ENCODE results near the gene NEK5.

The NEK5 gene

DNA sequence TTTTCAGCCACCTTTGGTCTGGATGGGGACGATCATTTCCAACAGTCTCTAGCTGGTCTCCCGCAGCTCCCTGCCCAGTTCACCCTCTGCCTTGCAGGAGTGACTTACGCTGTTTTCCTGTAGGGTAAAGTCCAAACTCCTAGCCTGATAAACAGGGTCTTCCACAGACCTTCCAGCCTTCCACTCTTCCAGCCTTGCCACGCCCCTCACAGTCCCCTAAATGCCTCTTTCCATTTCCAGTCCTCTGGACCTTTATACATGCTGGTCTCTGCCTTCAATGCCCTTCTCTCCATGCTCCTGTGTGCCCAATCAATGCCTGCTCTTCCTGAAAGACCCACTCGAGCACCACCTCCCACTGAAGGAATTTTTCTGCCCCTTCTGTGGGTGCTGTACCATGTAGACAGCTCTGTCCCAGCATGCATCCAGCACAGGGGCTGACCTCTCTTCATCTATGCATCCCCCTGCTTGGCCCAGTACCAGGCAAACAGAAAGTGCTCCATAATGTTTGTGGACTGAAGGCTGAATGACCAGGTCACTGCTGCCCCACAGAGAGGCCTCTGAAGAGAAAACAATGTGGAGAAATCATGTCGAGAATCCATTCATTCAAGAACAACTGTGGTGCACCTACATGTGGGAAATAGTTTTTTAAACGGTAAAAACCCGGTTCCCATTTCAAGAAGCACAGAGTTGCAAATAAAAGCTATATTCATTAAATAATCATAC is 122.2 kb downstream of the NEK5 start:
- DNase-seq: no peak

DNA sequence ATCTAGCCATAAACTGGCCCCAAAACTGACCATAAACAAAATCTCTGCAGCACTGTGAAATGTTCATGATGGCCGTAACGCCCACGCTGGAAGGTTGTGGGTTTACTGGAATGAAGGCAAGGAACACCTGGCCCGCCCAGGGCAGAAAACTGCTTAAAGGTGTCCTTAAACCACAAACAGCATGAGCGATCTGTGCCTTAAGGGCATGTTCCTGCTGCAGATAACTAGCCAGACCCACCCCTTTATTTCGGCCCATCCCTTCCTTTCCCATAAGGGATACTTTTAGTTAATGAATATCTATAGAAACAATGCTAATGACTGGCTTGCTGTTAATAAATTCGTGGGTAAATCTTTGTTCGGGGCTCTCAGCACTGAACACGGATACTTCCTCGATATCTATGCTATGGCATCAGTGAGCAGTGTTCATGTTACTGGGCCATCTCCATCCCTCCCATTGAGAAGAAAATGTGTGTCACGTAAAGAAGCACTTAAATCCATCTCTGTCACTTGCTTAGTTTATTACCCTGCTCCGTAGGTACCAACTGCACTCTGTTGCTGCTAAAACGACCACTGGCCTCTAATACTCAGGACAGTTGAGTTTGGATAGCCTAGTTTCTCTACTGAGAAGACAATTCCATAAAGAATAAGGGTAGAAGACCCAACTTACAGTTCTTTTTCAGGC is 122.9 kb downstream of the NEK5 start:
- no peak for DNase-seq

DNA sequence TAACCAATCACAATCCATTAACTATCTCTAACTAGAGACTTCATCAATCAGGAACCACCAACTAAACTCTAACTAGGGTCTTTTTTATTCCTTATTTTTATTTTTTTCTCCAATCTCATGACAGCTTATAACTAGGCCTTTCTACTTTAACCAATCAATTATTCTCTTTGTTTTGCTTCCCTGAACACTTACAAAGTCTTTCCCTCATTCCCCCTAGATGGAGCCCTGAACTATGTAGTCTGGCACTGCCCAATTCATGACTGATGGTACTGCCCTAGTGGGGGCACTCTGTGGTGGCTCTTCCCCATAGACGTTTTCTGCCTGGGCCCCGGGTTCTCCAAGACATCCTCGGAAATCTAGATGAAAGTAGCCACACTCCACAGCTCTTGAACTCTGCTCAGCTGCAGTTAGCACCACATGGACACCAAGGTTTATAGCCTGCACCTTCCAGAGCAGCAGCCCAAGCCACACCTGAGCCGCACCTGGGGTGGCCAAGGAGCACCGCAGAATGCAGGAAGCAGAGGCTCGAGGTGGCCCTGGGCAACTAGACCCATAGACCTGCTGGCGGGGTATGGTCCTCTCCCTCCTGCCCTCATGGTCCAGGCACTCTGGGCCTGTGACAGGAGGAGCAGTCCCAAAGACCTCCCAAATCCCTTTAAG is 124.2 kb downstream of the NEK5 start:
- DNase-seq: no peak

DNA sequence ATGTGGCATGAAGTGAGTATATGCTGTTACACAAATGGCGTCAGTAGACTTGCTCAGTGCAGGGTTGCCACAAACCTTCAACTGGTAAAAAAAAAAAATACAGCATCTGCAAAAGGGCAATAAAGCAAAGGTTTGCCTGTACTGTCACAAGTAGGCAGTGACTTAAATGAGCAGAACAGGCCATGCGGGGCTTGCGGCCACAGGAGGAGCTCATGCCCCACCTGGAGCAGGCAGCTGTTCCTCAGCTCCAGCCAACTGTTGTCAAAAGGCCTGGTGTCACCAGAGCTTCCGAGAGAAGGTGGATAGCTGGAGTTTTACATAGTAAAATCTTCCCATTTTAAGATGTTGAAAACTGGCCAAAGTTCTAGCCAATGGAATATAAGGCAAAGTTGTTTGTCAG is 125.3 kb downstream of the NEK5 start:
- DNase-seq: peak; percentile 76

DNA sequence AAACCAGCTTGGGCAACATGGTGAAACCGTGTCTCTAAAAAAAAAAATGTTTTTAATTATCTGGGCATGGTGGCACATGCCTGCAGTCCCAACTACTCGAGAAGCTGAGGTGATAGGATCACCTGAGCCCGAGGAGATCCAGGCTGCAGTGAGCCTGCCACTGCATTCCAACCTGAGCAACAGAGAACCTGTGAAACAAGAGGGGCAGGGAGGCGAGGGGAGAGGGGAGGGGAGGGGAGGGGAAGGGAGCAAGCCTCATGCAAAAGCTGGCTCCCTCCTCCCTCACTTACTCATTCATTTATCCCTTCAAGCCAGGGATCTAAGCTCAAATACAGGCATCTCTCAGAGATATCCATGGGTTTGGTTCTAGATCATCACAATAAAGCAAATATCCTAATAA is 126.5 kb downstream of the NEK5 start:
- DNase-seq: peak; percentile 19

DNA sequence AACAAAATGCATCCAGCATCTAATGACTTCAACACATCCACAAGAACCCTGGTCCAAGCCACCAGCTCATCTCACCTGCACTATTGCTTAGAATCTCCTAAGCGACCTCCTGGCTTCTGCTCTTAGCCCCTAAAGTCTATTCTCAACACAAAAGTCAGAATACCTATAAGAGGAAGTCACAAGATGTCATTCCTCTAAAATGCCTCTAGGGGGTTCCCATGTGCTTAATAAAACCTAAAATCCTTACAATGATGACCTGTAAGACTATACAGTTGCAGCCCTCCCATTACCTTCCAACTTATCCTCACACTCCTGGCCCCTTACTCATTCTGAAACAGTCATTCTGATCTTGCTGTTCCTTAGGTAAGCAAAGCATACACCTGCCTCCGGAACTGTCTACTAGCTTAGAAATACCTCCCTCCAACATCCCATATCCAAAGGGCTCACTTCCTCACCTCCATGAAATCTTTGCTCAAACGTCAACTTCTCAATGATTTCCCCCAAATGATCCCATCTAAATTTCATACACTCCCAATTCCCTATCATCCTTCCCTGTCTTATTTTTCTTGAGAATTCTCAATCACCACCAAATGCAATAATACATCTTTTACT is 127.6 kb downstream of the NEK5 start:
- peak; percentile 84 for DNase-seq

DNA sequence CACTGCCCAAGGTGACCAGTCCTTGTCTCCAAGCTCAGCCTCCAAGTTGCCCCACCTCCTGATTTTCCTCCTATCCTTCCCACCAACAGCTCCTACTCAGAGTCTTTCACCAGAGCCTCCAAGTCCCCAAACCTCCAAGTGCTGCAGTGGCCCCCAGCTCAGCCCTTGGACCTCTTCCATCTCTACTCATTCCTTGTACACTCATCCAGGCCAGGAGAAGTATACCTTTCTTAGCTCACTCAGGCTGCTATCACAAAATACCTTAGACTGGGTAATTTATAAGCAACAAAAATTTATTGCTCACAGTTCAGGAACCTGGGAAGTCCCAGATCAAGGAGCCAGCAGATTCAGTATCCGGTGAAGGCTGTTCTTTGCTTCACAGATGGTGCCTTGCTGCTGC is 129.0 kb downstream of the NEK5 start:
- no peak for DNase-seq

DNA sequence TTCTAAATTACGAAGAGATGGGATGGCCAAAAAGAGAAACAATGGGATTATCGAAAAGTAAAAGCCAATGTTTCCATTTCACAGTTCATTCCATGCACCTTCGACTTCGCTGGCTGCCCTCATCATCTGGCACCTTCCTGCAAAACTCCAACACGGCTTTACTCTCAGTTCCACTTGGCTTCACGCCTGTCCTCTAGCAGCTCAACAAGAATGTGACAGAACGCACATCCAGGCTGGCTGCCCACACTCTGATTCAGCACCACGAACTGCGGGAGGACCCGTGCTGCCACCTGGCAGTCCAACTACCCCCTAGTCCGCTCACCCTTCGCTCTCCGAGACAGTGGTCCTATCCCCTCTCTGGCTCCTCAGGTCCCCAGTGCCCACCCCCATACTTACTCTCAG is 129.4 kb downstream of the NEK5 start:
- DNase-seq: no peak

DNA sequence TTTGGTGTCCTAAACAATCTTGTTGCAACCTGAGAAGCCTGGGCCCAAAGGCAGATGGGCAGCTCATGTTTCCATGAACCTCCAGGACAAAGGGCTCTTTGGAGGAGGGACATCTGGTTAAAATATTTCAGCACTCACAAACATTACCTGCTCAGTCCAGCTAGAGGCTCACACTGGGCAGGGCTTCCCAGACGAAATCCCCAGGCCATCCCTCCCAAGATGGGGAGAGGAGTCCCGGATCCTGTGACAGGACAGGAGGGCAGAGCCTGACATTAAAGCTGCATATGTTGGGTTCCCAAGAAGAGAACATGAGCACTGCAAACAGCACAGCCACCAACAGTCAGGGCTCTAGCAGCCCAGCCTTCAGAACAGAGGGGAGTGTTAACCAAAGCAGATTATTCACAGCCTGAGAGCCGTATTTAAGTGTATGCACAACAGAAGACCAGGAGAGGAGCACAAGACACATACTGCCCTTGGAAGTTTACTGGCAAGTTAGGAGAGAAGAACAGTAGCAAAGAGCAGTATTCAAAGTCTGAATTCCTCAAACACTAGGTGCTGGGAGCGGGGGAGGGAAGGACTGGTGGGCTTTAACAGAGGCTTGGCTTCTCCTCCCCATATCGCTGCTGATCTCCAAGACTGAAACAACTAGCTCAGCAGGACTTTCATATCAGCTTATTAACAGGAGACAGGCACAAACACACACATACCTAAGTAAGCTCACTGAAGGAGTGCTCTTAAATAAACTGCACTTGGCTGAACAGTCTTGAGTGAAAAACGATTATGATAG is 130.0 kb downstream of the NEK5 start:
- peak; percentile 63 for DNase-seq

DNA sequence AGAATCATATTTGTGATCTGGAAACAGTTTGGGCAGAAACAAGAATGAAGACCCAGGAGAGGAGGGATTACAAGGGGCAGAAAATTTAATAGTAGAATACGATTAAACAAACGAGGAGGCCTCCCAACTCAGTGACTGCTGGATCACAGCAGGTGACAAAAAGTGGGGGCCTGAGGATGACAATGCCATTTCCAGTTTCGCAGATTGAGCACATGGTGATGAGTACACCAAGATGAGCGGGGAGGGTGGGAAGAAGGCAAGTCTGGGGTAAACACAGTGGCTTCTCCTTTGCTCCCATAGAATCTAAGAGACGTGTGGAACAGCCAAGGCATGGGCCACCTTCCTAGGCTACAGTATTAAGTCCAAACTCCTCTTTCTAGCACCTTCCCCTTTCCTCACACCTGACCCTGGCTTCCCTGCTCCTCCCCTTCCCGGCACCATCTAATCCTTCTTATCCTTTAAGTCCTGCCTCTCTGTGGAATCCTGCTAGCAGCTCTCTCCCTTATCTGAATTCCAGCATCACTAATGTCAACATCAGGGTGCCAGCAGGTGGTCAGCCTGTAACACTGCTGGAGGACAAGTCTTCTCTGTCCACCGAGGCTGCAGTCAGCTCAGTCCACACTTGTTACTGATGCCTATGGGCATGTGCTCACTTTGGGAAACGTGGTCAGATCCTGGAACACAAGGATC is 131.1 kb downstream of the NEK5 start:
- DNase-seq: peak; percentile 94

DNA sequence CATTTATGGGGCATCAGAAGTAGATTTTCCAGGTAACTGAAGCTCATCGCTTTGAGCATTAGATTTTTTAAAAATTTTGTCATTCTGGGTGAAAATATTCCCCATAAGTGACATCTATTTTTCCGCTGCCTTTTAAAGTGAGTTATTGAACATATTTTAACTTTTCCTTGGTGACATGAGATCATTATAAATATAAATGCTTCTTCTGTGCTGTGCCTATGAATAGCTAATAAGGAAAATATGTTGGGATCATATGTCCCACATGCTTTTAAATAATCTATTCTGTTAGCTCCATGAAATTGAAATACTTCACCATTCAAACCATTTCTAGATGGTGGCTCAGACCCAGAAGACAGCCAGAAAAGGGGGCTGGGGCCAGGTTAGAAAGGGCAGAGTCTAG is 131.7 kb downstream of the NEK5 start:
- DNase-seq: no peak

DNA sequence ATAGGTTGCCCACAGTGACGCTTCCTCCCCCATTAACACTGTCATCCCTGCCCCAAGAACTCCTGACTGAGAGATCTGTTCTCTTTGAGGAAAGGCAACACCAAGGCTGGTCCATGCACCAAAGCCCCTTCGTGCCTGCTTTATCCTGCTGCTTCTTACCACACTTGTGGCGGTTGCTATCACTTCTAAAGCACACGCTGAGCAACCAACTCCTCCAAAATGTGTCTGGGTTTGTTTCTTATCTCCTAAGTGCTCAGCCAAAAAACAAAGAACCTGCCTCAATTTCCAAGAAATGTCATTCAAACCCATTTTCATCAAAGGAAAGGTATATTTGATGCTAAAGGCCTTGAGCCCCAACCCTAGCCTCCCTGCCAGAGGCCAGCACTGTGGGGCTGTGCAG is 132.2 kb downstream of the NEK5 start:
- no peak for DNase-seq

DNA sequence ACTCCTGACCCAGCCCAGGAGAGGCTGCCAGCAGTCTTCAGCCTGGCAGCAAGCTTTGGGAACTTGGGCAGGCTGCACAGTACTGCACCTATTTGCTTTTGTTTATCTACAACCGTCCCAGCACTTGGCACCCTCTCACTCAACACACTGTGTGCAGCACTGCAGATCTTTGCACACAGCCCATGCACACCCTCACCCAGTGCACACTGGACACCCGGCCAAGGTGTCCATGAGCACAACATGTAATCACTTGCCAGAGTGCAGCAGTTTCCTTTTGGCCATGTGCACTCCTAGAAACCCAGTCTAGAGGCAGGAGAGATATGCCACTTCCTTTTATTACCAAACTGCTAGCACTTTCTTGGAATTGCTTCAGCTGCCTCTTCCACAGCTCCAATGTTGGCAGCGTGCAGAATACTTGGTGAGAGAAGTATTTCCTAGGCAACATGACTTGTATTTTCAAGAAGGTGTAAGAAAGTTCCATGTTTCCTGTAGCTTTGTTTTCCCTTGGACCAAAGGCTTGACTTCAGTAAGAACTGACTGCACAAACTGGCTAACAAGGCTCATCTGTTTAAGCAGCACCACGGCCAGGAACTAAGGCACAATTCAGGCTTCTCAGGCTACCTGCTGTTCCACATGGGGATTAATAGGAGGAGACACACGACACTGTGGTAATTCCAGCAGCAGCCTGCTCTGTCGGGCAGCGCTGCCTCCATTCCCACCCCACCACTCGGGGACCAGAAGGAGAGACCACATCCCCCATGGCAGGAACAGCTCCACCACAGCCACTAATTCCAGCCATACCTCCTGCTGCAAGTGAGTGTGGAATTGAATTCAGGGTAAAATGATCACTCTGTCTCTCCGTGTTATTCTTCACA is 133.0 kb downstream of the NEK5 start:
- DNase-seq: peak; percentile 91

DNA sequence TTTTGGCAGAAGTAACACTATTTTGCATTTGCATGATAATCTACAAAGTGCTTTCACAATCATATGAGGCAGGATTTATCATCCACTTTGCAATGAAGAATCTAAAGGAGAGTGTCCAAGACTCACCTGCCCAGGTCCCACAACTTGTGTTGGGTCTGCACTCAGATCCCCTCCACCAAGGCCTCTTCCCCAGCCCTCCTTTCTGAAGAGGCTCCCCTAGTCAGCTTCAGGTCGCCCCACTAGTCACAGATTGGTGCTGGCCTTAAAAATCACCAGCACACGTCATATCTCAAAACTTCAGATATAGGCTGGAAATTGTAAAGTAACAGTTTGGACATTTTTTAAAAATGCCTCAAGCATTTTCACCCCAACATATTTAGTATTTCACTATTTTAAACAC is 135.2 kb downstream of the NEK5 start:
- DNase-seq: no peak

DNA sequence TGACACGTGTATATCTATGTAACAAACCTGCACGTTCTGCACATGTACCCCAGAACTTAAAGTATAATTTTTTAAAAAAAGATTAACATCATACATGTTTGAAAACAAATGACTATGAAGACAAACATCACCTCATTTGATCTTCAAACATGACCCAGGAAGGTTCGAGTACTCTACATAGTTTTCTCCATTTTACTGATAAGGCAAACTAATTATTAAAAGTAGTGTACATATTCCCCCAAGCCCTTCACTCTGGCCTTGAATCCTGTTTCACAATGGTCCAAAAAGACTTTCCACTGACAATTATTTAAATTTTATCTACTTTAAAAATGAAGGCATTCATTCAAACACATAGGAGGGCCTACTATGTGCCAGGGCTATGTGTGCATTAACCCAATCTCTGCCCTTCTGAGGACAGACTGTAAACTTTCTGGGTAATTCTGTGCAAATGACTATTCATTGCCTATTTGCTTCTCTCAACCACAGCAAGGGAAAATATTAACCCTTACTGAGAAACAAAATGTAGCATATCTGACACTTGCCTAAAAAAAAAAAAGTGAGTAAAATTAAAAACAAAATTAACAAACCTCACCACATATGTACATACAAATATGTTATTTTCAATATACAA is 139.8 kb downstream of the NEK5 start:
- no peak for DNase-seq
